Prostate gland (tissue), 2 donors: ENCODE measurements around the gene GALNT13. TPM values are rescaled to one million over a fixed set of nuclear protein-coding genes. Genes with fewer than 3 reads are reported as not detected.

Source experiments
- DNase-seq: peaks from one replicate; pipeline ENCODE4 v3.0.0-alpha.2; 2019; ENCODE audit warnings: low spot score
- H3K27ac ChIP-seq, 2 donors: fragments of 200-600 bp; sonication (generic); 2 replicates each; pipeline ENCODE4 v1.5.1; 2017 to 2019
- H3K27me3 ChIP-seq: fragments of 200-600 bp; sonication (generic); replicated peaks from 2 replicates; pipeline ENCODE4 v1.5.1; 2019; ENCODE audit not compliant: insufficient read depth
- H3K36me3 ChIP-seq, 2 donors: fragments of 200-600 bp; sonication (generic); 1 replicate in 1 of 2; 2 replicates in 1 of 2; pipeline versions ENCODE4 v1.5.1 to v1.8.1; 2017 to 2019
- H3K4me1 ChIP-seq: fragments of 200-600 bp; sonication (generic); replicated peaks from 2 replicates; pipeline ENCODE4 v1.5.1; 2019
- H3K4me3 ChIP-seq, 2 donors: fragments of 200-600 bp; sonication (generic); 2 replicates each; pipeline ENCODE4 v1.5.1; 2017 to 2019
- H3K9me3 ChIP-seq: fragments of 200-600 bp; sonication (generic); 2 replicates; pipeline ENCODE4 v1.5.1; 2017
- POLR2A ChIP-seq: fragments of 450-650 bp; IDR thresholded peaks from one replicate; pipeline ENCODE4 v1.6.1; 2016; ENCODE audit warnings: antibody characterized with exemption, mild to moderate bottlenecking
- POLR2AphosphoS5 ChIP-seq: sonication (generic); formaldehyde crosslinking; IDR thresholded peaks from one replicate; pipeline ENCODE4 v1.6.1; 2017; ENCODE audit warnings: antibody characterized with exemption
- WGBS: methylation state at CpG from one replicate; pipeline ENCODE4 v1.1.5; 2018; 5-methylcytosine and 5-hydroxymethylcytosine counted together
- intact Hi-C: fragments of 100-400 bp; cut with DNase I; formaldehyde crosslinking; loops from one replicate; pipeline ENCODE4 v1.14.2; 2022
- total RNA-seq, 2 donors: library from RNA; depleted of rRNA; stranded (reverse); fragments of >200 nt; gene quantifications; one replicate each; pipeline ENCODE4 v1.1.0, GENCODE V29; 2016
- TF ChIP-seq, protein P1 (sequence below), 4 experiments: fragments of 200-600 bp in 2 of 4; fragments of 450-650 bp in 2 of 4; sonication (generic) in 2 of 4; IDR thresholded peaks; 1 replicate in 3 of 4; 2 replicates in 1 of 4; pipeline ENCODE4 v1.5.1; 2016 to 2019; ENCODE audit warnings: antibody characterized with exemption in 4 of 4, mild to moderate bottlenecking in 2 of 4, moderate library complexity in 2 of 4

GALNT13 gene
- total RNA-seq, 2 donors from 2014 or later = 0.87 to 1.1 TPM

DNA sequence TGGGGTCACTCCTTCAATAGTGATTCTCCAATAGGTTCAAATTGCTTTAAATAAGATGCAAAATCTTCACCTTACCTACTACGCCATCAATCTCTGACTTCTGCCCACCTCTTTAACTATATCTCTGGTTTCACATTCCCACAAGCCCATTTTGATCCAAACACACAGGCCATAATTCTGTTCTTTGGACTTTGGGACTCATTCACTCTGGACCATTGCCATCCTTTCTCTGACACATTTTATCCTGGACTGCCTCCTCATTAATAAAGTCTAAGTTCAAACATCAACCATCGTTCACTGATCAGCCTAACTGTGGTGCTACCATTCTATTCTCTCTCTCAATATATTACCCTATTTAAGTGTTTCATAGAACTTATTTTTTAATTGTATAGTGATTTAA lies 332.2 kb downstream of the GALNT13 start:
- intact Hi-C loops = no loop called here
- no peak overlapping the region for H3K4me3 ChIP-seq
- no peaks in the 10 kb centered on the region for H3K36me3 ChIP-seq

GRCh38 chr2:154207288-154208047 lies 335.7 kb downstream of the GALNT13 start:
- Histone ChIP-seq H3K36me3 (no peaks in the 10 kb centered on the region), H3K4me3 (no peak overlapping the region), H3K27ac (no peak overlapping the region), H3K9me3 (no peaks in the 10 kb centered on the region), H3K4me1 (no peaks in the 10 kb centered on the region), H3K27me3 (no peaks in the 10 kb centered on the region)
- 83% methylated on average over 2 of the region's 2 CpGs for WGBS
- intact Hi-C loops = no loop called here
- no peak for DNase-seq
- TF ChIP-seq POLR2A = no peak

More for the DNA sequence above, 332.2 kb downstream of the GALNT13 start:
- no peak for TF ChIP-seq POLR2AphosphoS5
- no peak for TF ChIP-seq POLR2A
- Histone ChIP-seq H3K27me3 (no peaks in the 10 kb centered on the region), H3K9me3 (no peaks in the 10 kb centered on the region), H3K4me1 (no peaks in the 10 kb centered on the region), H3K27ac (no peak overlapping the region)
- no peak for DNase-seq
- 89% methylated on average over 2 of the region's 2 CpGs for WGBS

DNA sequence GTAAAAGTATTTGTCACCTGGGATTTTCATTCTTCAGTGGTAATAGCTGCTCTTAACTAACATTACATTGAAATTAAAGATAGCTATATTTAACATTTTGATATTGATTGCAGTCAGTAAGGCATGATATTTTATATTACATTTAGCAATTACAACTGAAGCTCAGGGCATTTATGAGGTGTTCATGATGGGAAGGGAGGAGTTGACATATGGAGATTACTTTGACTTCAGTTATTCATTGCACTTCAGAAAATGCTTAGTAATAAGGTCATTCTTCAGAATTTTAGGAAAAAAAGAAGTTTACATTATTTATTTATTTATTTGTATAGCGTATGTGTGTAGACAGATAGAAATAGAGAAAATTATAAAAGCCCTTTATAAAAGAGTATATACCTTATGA lies 352.0 kb downstream of the GALNT13 start:
- intact Hi-C loops = no loop called here
- 96% methylated on average over 1 of the region's 1 CpG for WGBS
- Histone ChIP-seq H3K27me3 (no peaks in the 10 kb centered on the region), H3K4me1 (no peaks in the 10 kb centered on the region), H3K27ac (no peak overlapping the region), H3K36me3 (no peaks in the 10 kb centered on the region), H3K4me3 (no peak overlapping the region), H3K9me3 (no peaks in the 10 kb centered on the region)
- DNase-seq = no peak
- TF ChIP-seq POLR2A (no peak), POLR2AphosphoS5 (no peak)
- TF ChIP-seq, protein P1, sequence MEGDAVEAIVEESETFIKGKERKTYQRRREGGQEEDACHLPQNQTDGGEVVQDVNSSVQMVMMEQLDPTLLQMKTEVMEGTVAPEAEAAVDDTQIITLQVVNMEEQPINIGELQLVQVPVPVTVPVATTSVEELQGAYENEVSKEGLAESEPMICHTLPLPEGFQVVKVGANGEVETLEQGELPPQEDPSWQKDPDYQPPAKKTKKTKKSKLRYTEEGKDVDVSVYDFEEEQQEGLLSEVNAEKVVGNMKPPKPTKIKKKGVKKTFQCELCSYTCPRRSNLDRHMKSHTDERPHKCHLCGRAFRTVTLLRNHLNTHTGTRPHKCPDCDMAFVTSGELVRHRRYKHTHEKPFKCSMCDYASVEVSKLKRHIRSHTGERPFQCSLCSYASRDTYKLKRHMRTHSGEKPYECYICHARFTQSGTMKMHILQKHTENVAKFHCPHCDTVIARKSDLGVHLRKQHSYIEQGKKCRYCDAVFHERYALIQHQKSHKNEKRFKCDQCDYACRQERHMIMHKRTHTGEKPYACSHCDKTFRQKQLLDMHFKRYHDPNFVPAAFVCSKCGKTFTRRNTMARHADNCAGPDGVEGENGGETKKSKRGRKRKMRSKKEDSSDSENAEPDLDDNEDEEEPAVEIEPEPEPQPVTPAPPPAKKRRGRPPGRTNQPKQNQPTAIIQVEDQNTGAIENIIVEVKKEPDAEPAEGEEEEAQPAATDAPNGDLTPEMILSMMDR (IDR thresholded peaks at IDR 0.05) = no peak

GRCh38 chr2:154226931-154227330 lies 355.2 kb downstream of the GALNT13 start:
- no peaks in the 10 kb centered on the region for H3K27me3 ChIP-seq
- no peaks in the 10 kb centered on the region for H3K36me3 ChIP-seq
- 58% methylated on average over 2 of the region's 2 CpGs for WGBS
- no peaks in the 10 kb centered on the region for H3K4me1 ChIP-seq
- H3K9me3 ChIP-seq = no peaks in the 10 kb centered on the region
- no peak for DNase-seq
- H3K27ac ChIP-seq = no peak overlapping the region
- no peak overlapping the region for H3K4me3 ChIP-seq
- TF ChIP-seq, protein P1 (IDR thresholded peaks at IDR 0.05) = no peak
- TF ChIP-seq POLR2AphosphoS5 (no peak), POLR2A (no peak)
- intact Hi-C loops = no loop called here

- Histone ChIP-seq H3K9me3 (no peaks in the 10 kb centered on the region), H3K36me3 (no peaks in the 10 kb centered on the region), H3K4me1 (no peaks in the 10 kb centered on the region), H3K27ac (no peak overlapping the region), H3K4me3 (no peak overlapping the region), H3K27me3 (no peaks in the 10 kb centered on the region)
- TF ChIP-seq, protein P1 (IDR thresholded peaks at IDR 0.05) = no peak
- TF ChIP-seq POLR2A = no peak
- no peak for DNase-seq
- intact Hi-C loops = no loop called here
- 69% methylated on average over 3 of the region's 3 CpGs for WGBS
These were observed 357.0 kb downstream of the GALNT13 start for GRCh38 chr2:154228566-154229280.
